Chondrocyte (in vitro differentiated cells): ENCODE data around the gene SHROOM2. TPM values are rescaled to one million over a fixed set of nuclear protein-coding genes. Genes with fewer than 3 reads are reported as not detected.

Experiments used
- DNase-seq: peaks from one replicate; pipeline ENCODE4 v3.0.0; 2021; ENCODE audit warnings: mixed read lengths, low spot score
- H3K27ac Mint-ChIP-seq: one replicate; pipeline ENCODE4 v1.8.0; 2021; ENCODE audit warnings: mild to moderate bottlenecking, moderate library complexity, mixed read lengths; ENCODE audit not compliant: unreplicated experiment
- H3K27me3 Mint-ChIP-seq: 2 replicates; pipeline ENCODE4 v1.8.0; 2021; ENCODE audit warnings: low read depth, mixed read lengths
- H3K36me3 Mint-ChIP-seq: 2 replicates; pipeline ENCODE4 v1.8.0; 2021; ENCODE audit warnings: low read depth, mixed read lengths
- H3K4me1 Mint-ChIP-seq: 2 replicates; pipeline ENCODE4 v1.8.0; 2021; ENCODE audit warnings: low read depth, mild to moderate bottlenecking, mixed read lengths
- H3K4me3 Mint-ChIP-seq: one replicate; pipeline ENCODE4 v1.8.0; 2021; ENCODE audit warnings: mild to moderate bottlenecking, moderate library complexity, mixed read lengths; ENCODE audit not compliant: unreplicated experiment
- H3K9me3 Mint-ChIP-seq: 2 replicates; pipeline ENCODE4 v1.8.0; 2021; ENCODE audit warnings: low read depth, mixed read lengths
- total RNA-seq: library from RNA; stranded (reverse); gene quantifications from 3 replicates; pipeline ENCODE4 v1.2.1, GENCODE V29; 2021
- TF ChIP-seq, protein P1 (sequence below): fragments of 200-600 bp; sonication (generic); IDR thresholded peaks from 2 replicates; pipeline ENCODE4 v1.5.0; 2021; ENCODE audit warnings: antibody characterized with exemption, mild to moderate bottlenecking, moderate library complexity

The SHROOM2 gene
- total RNA-seq, 1 donor from 2014 or later = 4.4 TPM

DNA sequence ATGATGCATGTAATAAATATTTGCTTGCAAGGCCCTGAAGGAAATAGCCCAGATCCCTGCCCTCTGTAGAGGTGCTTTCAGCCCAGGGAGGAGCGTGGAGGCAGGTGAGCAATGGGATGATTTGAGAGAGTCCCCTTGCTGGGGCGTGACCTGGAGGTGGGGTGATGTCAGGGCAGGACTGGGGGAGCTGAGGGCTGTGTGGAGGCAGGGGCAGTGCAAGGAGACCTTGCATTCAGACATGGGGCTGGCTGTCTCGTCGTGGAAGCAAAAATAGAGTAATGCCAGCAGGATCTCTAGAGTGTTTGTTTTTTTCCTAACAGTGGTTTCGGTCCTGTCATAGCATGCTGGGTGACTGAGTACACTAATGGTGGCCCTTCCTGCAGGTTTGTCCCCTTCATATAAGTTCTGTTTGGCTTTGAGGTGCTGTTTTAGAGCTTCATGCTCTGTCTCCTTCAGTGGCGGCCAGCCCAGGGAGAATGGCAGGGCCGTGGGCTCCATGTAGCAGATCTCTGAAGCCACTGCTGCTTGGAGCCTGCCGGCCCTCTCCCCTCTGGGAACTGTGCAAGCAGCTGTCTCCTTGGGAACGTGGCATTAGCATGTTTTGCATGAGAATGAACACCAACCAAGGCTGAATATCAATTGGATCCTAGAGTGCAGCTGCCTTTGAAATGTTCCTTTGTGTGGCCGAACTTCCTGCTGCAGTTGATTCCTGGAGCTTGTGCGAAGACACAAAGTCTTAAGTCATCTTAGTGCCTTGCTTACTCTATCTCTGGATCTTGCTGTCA, 141.7 kb downstream of the SHROOM2 start:
- H3K9me3 Mint-ChIP-seq = peaks cover 6% of the 10 kb centered on the region
- no peak for DNase-seq
- peaks cover 6% of the 10 kb centered on the region for H3K4me1 Mint-ChIP-seq
- no peaks in the 10 kb centered on the region for H3K36me3 Mint-ChIP-seq
- H3K4me3 Mint-ChIP-seq = no peak overlapping the region
- no peak overlapping the region for H3K27ac Mint-ChIP-seq
- TF ChIP-seq, protein P1, sequence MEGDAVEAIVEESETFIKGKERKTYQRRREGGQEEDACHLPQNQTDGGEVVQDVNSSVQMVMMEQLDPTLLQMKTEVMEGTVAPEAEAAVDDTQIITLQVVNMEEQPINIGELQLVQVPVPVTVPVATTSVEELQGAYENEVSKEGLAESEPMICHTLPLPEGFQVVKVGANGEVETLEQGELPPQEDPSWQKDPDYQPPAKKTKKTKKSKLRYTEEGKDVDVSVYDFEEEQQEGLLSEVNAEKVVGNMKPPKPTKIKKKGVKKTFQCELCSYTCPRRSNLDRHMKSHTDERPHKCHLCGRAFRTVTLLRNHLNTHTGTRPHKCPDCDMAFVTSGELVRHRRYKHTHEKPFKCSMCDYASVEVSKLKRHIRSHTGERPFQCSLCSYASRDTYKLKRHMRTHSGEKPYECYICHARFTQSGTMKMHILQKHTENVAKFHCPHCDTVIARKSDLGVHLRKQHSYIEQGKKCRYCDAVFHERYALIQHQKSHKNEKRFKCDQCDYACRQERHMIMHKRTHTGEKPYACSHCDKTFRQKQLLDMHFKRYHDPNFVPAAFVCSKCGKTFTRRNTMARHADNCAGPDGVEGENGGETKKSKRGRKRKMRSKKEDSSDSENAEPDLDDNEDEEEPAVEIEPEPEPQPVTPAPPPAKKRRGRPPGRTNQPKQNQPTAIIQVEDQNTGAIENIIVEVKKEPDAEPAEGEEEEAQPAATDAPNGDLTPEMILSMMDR = no peak
- H3K27me3 Mint-ChIP-seq = no peaks in the 10 kb centered on the region

DNA sequence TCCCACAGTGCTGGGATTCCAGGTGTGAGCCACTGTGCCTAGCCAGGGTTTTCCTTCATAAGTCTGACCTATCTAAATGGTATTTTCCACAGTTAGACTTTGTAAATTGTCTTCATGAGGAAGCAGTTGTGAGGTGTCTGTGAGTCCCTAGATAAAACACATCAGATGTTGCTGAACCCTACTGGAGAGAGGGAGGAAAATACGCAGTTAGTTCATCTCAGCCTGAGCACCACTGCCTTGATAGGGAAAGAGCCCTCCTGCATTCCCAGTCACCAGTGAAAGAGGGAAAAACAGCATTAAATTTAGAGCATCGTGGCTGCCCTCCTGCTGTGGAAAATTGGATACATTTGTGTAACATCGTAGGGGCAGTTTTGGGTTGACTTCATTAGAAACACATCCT, 149.2 kb downstream of the SHROOM2 start:
- no peak overlapping the region for H3K4me3 Mint-ChIP-seq
- H3K4me1 Mint-ChIP-seq = peaks cover 4% of the 10 kb centered on the region
- H3K36me3 Mint-ChIP-seq = no peaks in the 10 kb centered on the region
- TF ChIP-seq, protein P1 = no peak
- no peaks in the 10 kb centered on the region for H3K27me3 Mint-ChIP-seq
- no peak overlapping the region for H3K27ac Mint-ChIP-seq
- DNase-seq = no peak
- H3K9me3 Mint-ChIP-seq = no peaks in the 10 kb centered on the region

DNA sequence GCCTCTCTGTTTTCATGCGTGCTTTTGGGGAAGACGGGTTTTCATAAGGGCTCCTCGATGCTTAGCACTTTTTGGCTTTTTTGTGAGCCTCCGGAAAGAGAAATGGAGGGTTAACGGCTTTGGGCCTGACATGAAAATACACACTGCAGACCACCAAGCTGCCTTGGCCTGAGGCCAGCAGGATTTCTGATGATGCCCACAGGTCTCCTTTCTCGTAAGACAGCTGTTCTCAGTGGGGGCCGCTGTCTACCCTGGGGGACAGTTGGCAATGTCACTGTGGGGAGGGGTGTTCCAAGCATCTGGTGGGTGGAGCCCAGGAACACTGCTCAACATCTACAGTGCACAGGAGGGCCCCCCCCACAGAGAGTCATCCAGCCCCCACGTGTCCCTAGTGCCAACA, 151.5 kb downstream of the SHROOM2 start:
- peaks cover 6% of the 10 kb centered on the region for H3K4me1 Mint-ChIP-seq
- TF ChIP-seq, protein P1 = no peak
- H3K4me3 Mint-ChIP-seq = no peak overlapping the region
- H3K9me3 Mint-ChIP-seq = peaks cover 2% of the 10 kb centered on the region
- DNase-seq = no peak
- no peak overlapping the region for H3K27ac Mint-ChIP-seq
- no peaks in the 10 kb centered on the region for H3K27me3 Mint-ChIP-seq
- H3K36me3 Mint-ChIP-seq = no peaks in the 10 kb centered on the region

DNA sequence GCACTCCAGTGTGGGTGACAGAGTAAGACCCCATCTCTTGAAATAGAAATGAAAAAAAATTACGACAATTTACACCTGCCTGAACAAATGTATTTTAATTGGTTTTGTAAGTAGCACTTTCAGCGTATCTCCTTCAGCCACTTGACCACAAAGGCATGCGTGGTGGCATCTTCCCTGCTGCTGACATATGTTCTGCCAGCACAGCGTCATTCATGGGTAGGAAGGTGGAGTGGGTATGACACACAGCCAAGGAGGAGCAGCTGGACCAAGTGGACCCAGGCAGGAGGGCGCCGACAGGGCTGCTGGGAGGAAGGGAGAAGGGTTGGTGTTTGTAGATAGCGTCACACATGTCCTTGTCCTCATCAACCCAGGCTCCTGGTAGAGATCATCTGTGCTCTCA, 152.3 kb downstream of the SHROOM2 start:
- no peak overlapping the region for H3K4me3 Mint-ChIP-seq

DNA sequence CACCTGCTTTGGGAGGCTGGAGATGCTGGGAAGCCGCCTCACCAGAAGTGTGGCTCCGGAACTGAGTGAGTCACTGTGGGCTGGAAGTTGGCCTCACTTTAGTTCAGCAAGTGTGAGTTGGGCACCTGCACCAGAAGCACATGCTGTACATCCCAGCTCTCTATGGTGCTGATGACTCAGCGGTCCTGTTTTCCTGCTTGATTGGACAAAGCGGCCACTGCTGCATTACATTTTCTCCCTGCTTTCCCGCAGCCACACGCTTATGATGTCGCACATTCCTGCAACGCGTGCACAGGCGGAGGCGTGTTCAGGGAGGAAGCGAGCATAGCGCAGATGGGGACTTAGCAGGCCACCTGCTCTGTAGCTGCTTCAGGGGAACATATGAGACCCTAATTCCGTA, 154.2 kb downstream of the SHROOM2 start:
- no peaks in the 10 kb centered on the region for H3K36me3 Mint-ChIP-seq
- DNase-seq = no peak
- peaks cover 2% of the 10 kb centered on the region for H3K9me3 Mint-ChIP-seq
- H3K4me3 Mint-ChIP-seq = no peak overlapping the region
- TF ChIP-seq, protein P1 = no peak
- H3K27ac Mint-ChIP-seq = no peak overlapping the region
- peaks cover 6% of the 10 kb centered on the region for H3K4me1 Mint-ChIP-seq
- H3K27me3 Mint-ChIP-seq = no peaks in the 10 kb centered on the region

More for the DNA sequence above, 152.3 kb downstream of the SHROOM2 start:
- H3K27ac Mint-ChIP-seq = no peak overlapping the region
- H3K9me3 Mint-ChIP-seq = peaks cover 2% of the 10 kb centered on the region
- peaks cover 6% of the 10 kb centered on the region for H3K4me1 Mint-ChIP-seq
- H3K36me3 Mint-ChIP-seq = no peaks in the 10 kb centered on the region
- TF ChIP-seq, protein P1 = no peak
- DNase-seq = no peak
- no peaks in the 10 kb centered on the region for H3K27me3 Mint-ChIP-seq
